Ovary (tissue), 3 donors: ENCODE measurements around the gene LSP1.

Experiments used
- EP300 ChIP-seq: sonication (generic); formaldehyde crosslinking; IDR thresholded peaks from one replicate; pipeline ENCODE4 v1.6.1; 2017; ENCODE audit warnings: antibody characterized with exemption
- POLR2A ChIP-seq: fragments of 450-650 bp; IDR thresholded peaks from one replicate; pipeline ENCODE4 v1.6.1; 2017; ENCODE audit warnings: antibody characterized with exemption, mild to moderate bottlenecking, moderate library complexity
- TF ChIP-seq, protein P1 (sequence below), 3 donors: fragments of 450-650 bp in 2 of 3; fragments of 200-600 bp in 1 of 3; IDR thresholded peaks; one replicate each; pipeline versions ENCODE4 v1.5.1 to v1.8.0; 2016 to 2022; ENCODE audit warnings: antibody characterized with exemption in 3 of 3, mild to moderate bottlenecking in 1 of 3
- donor health status: DM: no; HTN: no; CAD: no.

DNA sequence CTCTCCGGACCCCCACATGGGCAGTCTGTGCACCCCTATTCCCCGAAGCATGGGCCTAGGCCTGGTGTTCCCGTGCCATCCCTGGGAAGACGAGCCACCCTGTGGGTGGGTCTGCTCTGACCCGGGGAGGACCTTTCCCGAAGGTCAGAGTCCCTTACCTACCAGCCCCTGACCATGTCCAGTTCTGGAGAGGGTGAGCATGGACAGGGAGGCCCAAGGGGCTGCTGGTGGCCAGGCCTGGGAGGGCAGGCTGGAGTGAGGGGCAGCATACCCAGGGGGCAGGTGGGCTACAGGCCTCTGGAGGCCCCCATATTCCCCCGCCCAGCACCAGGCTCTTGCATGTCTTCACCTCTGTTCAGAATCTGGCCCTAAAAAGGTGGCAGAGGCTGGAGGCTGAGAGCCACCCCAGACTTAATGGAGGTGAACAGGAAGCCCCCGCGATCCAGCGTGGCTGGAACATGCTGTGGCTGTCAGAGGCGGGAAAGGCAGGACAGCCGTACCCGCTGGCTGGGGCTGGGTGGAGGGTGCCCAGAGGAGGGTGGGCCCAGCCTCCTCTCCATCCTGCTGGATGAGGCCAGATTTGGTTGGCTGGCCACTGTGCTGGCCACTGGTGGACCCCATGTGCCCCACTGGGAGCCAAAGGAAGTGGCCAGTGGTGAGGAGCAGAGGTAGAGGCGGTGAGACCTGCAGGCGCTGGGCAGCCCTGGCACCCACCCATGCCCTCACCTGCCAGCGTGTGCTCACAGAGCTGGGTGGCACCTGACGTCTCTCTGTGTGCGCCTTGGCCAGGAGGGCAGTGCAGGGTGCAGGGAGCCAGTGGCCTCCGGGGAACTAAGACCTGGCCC is 29.3 kb upstream of the LSP1 start:
- TF ChIP-seq EP300 (no peak), POLR2A (no peak)
- TF ChIP-seq, protein P1, sequence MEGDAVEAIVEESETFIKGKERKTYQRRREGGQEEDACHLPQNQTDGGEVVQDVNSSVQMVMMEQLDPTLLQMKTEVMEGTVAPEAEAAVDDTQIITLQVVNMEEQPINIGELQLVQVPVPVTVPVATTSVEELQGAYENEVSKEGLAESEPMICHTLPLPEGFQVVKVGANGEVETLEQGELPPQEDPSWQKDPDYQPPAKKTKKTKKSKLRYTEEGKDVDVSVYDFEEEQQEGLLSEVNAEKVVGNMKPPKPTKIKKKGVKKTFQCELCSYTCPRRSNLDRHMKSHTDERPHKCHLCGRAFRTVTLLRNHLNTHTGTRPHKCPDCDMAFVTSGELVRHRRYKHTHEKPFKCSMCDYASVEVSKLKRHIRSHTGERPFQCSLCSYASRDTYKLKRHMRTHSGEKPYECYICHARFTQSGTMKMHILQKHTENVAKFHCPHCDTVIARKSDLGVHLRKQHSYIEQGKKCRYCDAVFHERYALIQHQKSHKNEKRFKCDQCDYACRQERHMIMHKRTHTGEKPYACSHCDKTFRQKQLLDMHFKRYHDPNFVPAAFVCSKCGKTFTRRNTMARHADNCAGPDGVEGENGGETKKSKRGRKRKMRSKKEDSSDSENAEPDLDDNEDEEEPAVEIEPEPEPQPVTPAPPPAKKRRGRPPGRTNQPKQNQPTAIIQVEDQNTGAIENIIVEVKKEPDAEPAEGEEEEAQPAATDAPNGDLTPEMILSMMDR (IDR thresholded peaks at IDR 0.05): no peak
